Skin epidermis (tissue), 12 donors: ENCODE measurements around the gene MTRF1L.

Source experiments
- H3K27ac ChIP-seq, 21 experiments: fragments of 200-600 bp; sonication (generic) in 11 of 21; one replicate each; pipeline ENCODE4 v1.5.0; 2020; ENCODE audit warnings: mild to moderate bottlenecking in 3 of 21, inconsistent platforms in 2 of 21, moderate library complexity in 2 of 21
- H3K4me3 ChIP-seq, 7 experiments: fragments of 200-600 bp; sonication (generic) in 2 of 7; one replicate each; pipeline ENCODE4 v1.5.0; 2020; ENCODE audit warnings: inconsistent platforms in 2 of 7, mild to moderate bottlenecking in 2 of 7, moderate library complexity in 1 of 7

The MTRF1L gene

DNA sequence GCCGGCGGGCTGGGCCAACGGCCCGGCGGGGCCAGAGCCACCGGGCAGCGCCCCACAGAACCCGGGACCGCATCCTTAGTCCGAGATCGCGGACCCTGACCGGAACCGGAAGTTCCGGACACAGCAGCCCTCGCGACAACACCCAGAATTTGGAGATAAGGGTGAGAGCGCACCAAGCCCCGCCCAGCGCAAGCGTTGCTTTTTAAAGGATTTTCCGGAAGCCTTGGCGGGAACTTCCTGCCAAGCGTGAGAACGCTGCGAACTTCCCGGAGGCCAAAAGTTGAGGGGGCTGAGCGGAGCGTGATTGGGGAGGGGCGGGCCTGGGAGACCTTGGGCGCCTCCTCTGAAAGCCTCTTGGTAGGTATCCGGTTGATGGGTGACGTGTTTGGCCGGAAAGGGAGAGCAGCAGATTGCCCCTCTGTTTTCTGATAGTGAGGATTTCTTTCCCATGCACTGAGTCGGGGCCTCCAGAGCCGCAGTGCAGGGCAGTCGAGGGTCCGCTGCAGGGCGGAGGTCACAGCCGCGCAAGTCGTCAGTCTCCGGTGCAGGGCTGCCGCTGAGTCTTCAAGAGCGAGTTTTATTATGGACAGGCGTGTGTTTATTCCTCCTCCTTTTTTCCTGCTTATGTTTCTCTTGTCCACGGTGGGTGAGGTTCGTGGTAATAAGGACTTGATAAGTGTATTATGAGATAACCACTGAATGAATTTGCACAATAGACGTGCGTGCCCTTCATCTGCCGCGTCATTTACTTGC is at the start of gene MTRF1L:
Gene MTRF1L (minus strand): TSS at position 97 of the 753 bp plus-strand sequence. CDS start 24 bp downstream, at position 73.
- Histone ChIP-seq H3K4me3 (peak within 1 kb of the TSS; percentile 54 to 84 (median 75)), H3K27ac (peak within 1 kb of the TSS in 20 of 21 experiments; percentile 70 to 92 (median 86))

DNA sequence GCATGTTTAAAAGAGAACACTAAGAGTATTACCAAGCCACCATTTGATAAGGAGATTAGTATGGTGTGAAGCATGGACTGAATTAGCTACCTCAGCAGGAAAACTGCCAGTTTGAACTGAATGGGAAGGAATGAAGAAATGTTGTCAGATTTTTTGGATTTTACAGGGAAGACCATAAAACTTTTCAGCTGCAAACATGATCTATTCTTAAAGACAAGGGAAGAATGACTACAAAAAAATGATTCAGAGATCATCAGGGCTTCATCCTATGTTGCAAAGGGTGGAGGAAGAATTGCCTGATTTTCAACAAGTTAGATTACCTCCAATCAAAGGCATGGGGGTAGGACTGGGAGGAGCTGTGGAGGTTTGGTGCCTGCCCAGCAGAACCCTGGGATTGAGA is 49.3 kb upstream of the MTRF1L start:
- Histone ChIP-seq H3K27ac (no peak overlapping the region), H3K4me3 (no peak overlapping the region)

GRCh38 chr6:153048631-153049030 is 46.1 kb upstream of the MTRF1L start:
- Histone ChIP-seq H3K27ac (peak overlapping the region in 1 of 21 experiments; percentile 6), H3K4me3 (no peak overlapping the region)

DNA sequence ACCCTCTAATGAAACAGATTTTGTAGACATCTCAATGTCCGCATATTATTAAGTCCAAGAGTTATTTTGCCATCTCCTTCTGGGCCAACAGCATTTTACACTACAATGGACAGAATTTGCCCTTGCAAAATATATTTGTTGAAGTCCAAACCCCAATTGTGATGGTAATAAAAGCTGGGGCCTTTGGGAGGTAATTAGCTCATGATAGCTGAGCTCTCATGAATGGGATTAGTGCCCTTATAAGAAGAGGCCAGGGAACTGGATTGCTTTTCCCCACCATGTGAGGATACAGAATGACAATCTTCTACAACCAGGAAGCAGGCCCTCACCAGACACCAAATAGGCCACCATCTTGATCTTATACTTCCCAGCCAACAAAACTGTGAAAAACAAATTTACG is 44.9 kb upstream of the MTRF1L start:
- H3K27ac ChIP-seq: peak overlapping the region in 1 of 21 experiments; percentile 6

GRCh38 chr6:153045271-153045670 is 42.8 kb upstream of the MTRF1L start:
- H3K27ac ChIP-seq: no peak overlapping the region
- H3K4me3 ChIP-seq: no peak overlapping the region

More for the DNA sequence above, 44.9 kb upstream of the MTRF1L start:
- no peak overlapping the region for H3K4me3 ChIP-seq

GRCh38 chr6:153044295-153044694 is 41.8 kb upstream of the MTRF1L start:
- no peak overlapping the region for H3K4me3 ChIP-seq
- no peak overlapping the region for H3K27ac ChIP-seq

DNA sequence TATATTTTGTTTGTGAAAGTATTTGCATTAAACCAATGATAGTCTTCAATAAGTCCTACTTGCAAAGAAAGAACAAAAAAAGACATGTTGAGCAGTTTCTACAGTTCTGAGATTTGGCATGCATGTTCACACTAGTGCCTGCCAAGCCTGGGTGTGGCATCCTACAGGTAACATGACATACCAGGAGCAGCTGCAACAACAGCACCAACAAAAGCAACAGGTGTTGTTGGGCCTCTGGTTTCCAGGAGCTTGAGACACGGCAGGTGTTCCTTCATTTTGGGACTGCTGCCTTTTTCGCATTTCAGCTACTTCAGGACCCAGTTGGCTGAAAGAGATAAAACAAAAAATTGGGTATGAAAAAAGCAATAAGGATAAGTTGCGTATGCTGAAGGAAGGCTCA is 41.2 kb upstream of the MTRF1L start:
- no peak overlapping the region for H3K27ac ChIP-seq

DNA sequence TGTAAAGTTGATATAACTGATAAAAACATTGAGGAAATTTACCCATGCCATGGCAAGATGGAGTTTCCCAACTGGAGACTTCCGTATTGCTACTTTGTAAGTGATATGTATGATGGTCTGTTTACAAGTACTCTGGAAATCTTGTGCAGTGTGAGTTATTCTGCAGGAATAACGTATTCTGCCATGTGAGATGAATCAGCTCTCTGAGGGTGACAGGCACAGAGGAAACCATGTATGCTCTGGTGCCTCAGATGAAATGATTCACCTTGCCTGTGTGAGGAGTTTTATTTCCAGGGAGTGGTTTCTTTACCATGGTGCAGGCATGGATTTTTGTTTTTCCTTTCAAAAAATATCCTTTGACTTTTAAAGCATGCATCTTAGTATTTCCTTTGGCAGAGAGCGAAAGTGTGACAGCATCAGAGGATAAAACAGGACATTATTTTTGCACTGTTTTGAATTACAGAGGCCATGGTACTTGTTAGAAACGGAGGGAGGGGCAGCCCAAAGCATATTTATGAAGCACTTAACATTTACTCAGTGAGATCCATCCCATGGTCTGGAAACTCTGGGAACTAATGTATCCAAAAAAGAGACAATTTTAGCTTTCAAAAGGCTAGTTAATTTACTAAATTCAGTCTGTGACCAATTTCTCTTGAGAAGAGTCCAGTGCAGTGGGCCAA is 36.0 kb upstream of the MTRF1L start:
- no peak overlapping the region for H3K4me3 ChIP-seq
- H3K27ac ChIP-seq: no peak overlapping the region

More for the DNA sequence above, 41.2 kb upstream of the MTRF1L start:
- H3K4me3 ChIP-seq: no peak overlapping the region

DNA sequence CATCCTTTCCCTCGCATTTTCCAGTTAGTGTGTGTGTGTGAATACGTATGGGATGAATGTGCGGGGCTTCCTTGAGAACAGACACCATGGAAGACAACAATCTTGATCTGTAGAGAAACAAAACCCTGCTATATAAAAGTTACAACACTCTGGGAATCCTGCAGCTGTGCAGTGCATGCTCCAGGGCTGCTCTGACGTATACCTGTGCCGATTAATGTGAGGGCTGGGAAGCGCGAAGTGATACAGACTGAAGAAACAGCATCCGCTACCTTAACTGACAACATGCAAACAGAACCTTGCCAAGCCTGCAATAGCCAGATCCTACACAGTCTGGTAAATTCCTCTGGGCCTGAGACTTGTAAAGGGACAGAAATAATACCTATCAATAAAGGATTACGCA is 31.6 kb upstream of the MTRF1L start:
- H3K4me3 ChIP-seq: no peak overlapping the region
- H3K27ac ChIP-seq: no peak overlapping the region

- Histone ChIP-seq H3K27ac (no peak overlapping the region), H3K4me3 (no peak overlapping the region)
These were observed 29.9 kb upstream of the MTRF1L start for GRCh38 chr6:153032255-153032882.

DNA sequence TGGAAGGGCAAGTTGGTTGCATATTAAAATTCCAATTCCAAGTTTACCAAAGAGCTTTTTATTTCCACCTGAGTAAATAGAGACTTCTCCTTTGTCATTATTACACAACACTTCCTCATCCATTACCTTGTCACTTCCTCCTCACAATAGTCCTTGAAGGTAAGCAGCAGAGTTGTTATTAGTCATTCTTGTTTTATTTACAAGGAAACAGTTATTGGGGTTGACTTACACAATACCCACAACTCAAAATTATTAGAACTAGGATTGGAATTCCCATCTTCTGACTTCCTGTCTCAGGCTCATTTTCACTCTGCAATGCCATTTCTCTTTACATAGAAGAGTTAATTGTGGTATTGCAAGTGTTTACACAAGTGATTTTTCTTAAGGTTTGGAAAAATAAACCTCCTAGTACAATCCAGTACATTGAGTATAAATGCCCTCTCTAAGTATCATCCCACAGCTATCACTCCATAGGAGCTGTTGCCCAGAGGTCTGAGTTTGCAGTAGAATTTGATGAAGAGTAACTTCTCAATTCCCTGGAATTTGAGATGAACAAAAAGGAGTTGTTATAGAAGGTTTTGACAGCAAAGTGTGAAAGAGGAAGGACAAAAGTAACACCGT is 28.9 kb upstream of the MTRF1L start:
- Histone ChIP-seq H3K4me3 (no peak overlapping the region), H3K27ac (no peak overlapping the region)

DNA sequence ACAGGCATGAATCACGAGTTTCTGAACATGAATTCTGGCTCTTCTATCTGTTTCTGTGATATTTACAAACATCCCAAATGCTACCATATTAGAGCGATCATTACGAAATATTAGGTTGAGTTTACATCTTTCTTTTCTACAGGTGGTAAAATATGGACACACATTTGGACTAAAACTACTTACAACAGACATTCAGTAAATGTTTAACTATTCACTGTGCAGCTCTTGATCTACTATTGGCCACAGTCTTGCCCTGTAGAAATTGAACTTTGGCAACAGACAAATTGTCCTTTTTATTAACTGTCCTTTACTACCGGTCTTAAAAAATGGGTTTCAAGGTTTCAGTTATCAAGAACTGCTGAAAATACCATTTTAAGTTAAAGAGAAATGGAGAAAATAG is 26.5 kb upstream of the MTRF1L start:
- no peak overlapping the region for H3K27ac ChIP-seq
- no peak overlapping the region for H3K4me3 ChIP-seq

DNA sequence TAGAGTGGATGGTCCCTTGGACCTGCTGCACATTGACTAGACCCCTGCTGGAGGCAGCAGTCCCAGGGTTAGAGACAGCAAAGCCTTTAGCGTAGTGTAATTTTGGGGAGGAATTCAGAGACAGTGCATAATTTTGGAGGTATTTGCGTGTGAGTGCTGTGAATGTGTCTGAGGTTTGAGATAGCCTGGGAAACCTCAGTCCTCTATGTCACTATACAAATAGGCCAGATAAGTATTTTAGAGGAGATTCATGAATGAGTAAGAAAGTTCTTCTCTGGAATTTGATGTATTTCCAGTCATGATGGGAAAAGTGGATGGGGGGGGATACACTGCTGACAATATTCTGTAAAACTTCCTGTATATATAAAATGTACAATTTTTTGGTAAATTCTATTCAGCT is 25.8 kb upstream of the MTRF1L start:
- Histone ChIP-seq H3K27ac (no peak overlapping the region), H3K4me3 (no peak overlapping the region)

DNA sequence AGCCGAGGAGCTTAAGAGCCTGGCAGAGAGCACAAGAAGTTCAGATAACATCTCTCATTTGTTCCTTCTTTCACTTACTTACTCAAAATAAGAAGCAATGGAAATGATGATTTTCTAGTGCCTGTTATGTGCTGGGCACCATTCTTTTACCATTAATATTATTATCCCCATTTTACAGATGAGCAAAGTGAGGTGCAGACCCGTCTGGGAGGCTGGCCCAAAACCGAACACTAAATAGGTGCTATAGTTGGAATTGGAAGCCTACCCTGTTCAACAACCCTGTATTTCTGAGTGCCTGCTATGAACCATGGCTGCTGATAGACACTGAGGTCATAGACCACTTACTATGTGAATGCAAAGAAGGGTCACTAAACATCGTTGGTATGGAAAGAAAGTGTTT is 25.0 kb upstream of the MTRF1L start:
- H3K4me3 ChIP-seq: no peak overlapping the region
- no peak overlapping the region for H3K27ac ChIP-seq

GRCh38 chr6:153024709-153025017 is 22.2 kb upstream of the MTRF1L start:
- Histone ChIP-seq H3K27ac (no peak overlapping the region), H3K4me3 (no peak overlapping the region)

DNA sequence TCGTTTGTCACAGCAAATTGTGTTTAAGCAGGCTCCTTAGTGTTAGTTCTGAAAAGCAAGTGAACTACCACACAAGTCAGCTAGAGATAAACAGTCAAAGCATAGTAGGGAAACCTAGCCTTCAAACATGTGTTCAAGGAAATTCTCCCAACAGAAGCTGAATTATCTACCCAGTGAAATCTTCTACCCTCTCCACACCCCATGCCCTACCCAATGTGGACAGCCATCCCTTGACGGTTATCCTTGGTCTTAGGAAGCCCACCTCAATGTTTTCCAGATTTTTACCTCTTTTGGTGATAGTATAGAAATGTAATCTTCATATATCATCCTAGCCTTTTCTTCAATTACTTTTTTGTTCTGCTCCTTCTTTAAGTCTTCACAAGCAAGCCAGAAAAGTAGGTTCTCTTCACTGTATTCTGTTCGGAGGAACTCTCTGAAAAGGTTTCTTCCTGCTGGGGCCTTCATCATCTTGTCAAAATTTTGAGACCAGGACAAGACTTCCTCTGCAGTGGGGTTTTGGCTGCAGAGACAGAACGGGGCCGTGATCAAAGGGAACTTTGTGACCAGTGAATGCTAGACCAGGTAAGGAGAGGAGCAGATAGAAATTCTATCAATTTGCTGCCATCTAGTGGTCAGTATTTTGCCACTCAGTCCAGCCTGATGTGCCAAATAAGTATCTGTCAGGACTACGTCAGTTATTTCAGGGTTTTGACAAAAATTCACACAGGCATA is 21.6 kb upstream of the MTRF1L start:
- Histone ChIP-seq H3K27ac (no peak overlapping the region), H3K4me3 (no peak overlapping the region)

GRCh38 chr6:153018355-153018754 is 15.8 kb upstream of the MTRF1L start:
- no peak overlapping the region for H3K27ac ChIP-seq
- H3K4me3 ChIP-seq: no peak overlapping the region

GRCh38 chr6:153016846-153017245 is 14.3 kb upstream of the MTRF1L start:
- H3K4me3 ChIP-seq: no peak overlapping the region
- no peak overlapping the region for H3K27ac ChIP-seq

DNA sequence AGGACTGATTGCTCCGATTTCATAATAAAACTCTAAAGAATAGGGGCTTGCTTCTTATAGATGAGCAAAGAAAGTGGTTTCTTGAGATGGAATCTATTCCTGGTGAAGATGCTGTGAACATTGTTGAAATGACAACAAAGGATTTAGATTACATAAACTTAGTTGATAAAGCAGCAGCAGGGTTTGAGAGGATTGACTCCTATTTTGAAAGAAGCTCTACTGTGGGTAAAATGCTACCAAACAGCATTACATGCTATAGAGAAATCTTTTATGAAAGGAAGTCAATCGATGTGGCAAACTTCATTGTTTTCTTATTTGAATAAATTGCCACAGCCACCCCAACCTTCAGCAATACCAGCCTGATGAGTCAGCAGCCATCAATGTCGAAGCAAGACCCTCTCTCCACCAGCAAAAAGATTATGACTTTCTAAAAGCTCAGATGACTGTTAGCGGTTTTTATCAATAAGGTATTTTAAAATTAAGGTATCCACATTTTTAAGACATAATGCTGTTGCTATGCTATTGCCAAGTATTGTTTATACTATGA is 12.7 kb upstream of the MTRF1L start:
- Histone ChIP-seq H3K27ac (no peak overlapping the region), H3K4me3 (no peak overlapping the region)

- Histone ChIP-seq H3K27ac (no peak overlapping the region), H3K4me3 (no peak overlapping the region)
These were observed 10.9 kb upstream of the MTRF1L start for GRCh38 chr6:153013438-153013837.
